ENCODE measurements around the gene EPHB2.

The EPHB2 gene

DNA sequence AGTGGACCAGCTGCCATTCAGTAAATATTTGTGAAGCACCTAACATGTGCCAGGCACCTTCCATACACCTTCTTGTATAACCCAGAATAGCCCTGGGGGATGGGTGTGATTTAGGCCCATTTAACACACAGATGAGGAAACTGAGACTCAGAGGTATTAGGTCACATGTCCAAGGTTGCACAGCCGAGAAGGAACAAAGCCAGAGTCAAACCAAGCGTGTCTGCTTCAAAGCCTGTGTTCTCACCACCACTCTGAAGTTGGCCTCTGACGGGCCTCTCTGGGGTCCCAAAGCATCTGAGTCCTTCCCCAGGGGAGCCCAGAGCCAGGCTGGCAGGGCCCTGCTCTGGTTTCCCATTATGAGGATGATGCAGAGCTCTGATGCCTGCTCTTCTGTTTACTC, 196.9 kb downstream of the EPHB2 start:
- no peak for DNase-seq (ENCODE audit: extremely low read depth in 1 of 2, low read depth in 1 of 2)

DNA sequence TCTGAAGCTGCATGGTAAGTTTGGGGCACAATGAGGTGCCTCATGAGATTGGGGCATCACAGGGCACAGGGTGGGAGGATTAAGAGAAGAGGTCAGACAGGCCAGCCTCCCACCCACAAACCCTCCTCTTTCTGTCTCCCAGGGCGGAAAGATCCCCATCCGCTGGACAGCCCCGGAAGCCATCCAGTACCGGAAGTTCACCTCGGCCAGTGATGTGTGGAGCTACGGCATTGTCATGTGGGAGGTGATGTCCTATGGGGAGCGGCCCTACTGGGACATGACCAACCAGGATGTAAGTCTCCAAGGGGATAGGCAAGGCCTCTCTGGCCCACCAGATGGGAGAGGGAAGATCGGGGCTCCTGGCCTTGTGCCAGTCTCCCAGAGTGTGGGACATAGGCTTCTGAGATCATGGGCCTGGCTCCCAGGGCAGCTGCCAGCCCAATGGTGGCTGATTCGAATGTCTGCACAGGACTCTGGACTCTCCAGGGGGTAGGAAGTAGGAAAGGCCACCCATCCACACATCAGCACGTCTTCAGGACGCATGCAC, 198.3 kb downstream of the EPHB2 start:
- DNase-seq (ENCODE audit: extremely low read depth in 1 of 2, low read depth in 1 of 2) = no peak

DNA sequence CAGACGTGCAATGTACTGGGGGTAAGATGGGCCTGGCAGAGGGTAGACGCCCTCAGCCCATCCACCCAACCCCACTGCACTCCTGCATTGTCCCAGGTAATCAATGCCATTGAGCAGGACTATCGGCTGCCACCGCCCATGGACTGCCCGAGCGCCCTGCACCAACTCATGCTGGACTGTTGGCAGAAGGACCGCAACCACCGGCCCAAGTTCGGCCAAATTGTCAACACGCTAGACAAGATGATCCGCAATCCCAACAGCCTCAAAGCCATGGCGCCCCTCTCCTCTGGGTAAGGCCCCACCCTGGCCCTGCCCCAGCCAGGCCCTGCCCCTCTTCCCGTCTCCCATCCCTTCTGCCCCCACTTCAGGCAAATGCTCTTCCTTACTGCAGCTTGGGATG, 199.6 kb downstream of the EPHB2 start:
- no peak for DNase-seq (ENCODE audit: extremely low read depth in 1 of 2, low read depth in 1 of 2)

DNA sequence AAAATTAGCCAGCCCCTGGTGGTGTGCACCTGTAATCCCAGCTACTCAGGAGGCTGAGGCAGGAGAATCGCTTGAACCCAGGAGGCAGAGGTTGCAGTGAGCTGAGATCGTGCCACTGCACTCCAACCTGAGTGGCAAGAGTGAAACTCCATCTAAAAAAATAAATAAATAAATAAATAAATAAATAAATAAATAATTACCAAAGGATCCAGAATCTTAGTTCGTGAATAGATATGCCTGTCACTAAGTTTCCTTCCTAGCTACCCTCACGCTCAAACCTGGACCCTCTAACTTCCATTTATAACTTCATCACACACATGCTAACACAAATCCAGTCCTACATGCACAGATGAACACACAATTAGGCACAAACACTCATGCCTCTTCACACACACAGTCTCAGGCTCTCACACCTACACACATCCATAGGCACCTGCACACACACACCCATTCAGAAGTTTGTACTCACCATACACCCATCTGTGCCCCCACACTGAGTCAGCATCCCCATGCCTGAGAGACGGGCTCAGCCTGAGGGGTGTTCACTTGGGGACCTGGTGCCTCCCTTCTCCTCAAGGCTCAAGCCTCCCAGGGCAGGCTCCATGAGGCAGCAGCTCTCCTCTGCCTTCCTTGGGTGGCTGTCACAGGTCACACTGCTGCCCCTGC, 200.5 kb downstream of the EPHB2 start:
- no peak for DNase-seq (ENCODE audit: extremely low read depth in 1 of 2, low read depth in 1 of 2)

DNA sequence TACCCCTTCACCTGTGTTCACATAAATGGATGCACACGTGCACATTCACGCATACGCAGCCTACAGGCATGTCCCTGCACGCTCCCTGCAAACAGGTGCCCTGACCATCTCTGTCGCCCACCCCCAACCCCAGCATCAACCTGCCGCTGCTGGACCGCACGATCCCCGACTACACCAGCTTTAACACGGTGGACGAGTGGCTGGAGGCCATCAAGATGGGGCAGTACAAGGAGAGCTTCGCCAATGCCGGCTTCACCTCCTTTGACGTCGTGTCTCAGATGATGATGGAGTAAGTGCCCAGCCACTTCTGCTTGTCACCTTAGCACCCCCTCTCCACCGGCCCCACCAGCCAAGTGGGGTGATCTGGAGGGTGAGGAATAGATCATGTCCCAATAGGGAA, 201.7 kb downstream of the EPHB2 start:
- DNase-seq (ENCODE audit: extremely low read depth in 1 of 2, low read depth in 1 of 2) = no peak

DNA sequence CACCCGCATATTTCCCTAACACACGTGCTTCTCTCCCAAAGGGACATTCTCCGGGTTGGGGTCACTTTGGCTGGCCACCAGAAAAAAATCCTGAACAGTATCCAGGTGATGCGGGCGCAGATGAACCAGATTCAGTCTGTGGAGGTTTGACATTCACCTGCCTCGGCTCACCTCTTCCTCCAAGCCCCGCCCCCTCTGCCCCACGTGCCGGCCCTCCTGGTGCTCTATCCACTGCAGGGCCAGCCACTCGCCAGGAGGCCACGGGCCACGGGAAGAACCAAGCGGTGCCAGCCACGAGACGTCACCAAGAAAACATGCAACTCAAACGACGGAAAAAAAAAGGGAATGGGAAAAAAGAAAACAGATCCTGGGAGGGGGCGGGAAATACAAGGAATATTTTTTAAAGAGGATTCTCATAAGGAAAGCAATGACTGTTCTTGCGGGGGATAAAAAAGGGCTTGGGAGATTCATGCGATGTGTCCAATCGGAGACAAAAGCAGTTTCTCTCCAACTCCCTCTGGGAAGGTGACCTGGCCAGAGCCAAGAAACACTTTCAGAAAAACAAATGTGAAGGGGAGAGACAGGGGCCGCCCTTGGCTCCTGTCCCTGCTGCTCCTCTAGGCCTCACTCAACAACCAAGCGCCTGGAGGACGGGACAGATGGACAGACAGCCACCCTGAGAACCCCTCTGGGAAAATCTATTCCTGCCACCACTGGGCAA, 202.9 kb downstream of the EPHB2 start:
- no peak for DNase-seq (ENCODE audit: extremely low read depth in 1 of 2, low read depth in 1 of 2)

DNA sequence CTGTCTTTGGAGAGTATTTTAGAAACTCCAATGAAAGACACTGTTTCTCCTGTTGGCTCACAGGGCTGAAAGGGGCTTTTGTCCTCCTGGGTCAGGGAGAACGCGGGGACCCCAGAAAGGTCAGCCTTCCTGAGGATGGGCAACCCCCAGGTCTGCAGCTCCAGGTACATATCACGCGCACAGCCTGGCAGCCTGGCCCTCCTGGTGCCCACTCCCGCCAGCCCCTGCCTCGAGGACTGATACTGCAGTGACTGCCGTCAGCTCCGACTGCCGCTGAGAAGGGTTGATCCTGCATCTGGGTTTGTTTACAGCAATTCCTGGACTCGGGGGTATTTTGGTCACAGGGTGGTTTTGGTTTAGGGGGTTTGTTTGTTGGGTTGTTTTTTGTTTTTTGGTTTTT, 203.5 kb downstream of the EPHB2 start:
- DNase-seq (ENCODE audit: extremely low read depth in 1 of 2, low read depth in 1 of 2) = no peak

DNA sequence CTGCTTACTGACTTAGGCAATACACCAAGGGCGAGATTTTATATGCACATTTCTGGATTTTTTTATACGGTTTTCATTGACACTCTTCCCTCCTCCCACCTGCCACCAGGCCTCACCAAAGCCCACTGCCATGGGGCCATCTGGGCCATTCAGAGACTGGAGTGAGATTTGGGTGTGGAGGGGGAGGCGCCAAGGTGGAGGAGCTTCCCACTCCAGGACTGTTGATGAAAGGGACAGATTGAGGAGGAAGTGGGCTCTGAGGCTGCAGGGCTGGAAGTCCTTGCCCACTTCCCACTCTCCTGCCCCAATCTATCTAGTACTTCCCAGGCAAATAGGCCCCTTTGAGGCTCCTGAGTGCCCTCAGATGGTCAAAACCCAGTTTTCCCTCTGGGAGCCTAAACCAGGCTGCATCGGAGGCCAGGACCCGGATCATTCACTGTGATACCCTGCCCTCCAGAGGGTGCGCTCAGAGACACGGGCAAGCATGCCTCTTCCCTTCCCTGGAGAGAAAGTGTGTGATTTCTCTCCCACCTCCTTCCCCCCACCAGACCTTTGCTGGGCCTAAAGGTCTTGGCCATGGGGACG, 204.1 kb downstream of the EPHB2 start:
- DNase-seq (ENCODE audit: extremely low read depth in 1 of 2, low read depth in 1 of 2) = no peak

DNA sequence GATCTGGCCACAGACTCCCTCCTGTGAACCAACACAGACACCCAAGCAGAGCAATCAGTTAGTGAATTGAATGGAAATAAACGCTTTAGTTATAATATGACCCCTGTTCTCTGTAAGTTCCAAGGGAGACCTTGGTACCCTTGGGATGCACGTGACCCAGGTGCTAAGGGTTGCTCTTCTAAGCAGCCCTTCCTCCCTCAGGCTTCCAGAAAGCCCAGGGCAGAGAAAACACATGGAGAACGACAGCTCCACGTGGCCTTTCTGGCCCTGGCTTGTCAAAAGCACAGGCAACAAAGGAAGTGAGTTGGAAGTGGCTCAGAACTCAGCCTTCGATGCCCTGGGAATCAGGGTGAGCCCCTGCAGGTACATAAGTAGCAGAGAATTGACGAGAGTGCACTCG, 204.6 kb downstream of the EPHB2 start:
- DNase-seq (ENCODE audit: extremely low read depth in 1 of 2, low read depth in 1 of 2) = no peak

DNA sequence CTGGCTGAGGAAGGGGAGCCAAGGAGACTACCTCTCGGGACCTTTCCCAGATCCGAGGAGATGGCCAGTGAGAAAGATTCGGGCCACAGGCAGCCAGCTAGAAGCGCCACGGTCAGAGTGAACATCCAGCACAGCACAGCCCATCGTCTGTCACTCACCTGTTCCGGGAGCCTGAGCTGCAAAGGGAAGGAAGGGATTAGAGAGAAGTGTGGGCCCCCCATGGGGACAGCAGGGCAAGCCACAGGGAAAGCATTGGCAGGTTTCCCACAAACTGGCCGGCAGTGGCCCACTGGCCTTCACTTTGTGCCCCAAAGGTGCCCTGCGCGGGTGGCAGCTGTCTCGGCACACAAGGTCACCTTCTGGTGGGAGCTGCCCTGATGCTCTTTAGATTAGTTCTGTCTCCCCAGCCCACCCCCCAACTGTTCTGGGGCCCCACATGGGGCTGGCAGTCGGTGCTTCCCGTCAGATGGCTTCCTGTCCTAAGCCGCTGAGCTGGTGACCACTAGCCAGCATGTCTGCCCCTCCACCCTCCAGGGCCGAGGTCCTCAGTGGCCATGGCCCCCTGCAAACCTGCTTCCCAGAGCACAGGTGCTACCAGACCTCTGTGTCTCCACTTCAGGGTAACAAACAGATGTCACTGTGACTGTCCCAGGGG, 205.3 kb downstream of the EPHB2 start:
- no peak for DNase-seq (ENCODE audit: extremely low read depth in 1 of 2, low read depth in 1 of 2)

DNA sequence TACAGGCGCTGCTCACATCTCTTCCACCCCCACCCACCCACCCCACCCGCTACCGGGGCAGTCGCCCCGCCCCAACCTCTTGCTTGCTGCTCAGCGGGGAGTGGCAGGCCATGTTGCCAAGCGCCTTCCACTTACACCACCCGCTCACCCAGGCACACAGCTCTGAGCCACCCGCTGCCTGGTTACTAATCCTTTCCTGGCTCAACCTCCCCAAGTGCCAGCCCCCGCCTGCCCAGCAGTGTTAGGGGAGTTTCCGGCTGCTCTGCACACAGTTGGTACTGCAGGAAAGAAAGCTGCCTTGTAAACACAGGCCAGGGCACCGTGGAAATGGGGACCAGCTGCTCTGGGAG, 205.8 kb downstream of the EPHB2 start:
- no peak for DNase-seq (ENCODE audit: extremely low read depth in 1 of 2, low read depth in 1 of 2)

DNA sequence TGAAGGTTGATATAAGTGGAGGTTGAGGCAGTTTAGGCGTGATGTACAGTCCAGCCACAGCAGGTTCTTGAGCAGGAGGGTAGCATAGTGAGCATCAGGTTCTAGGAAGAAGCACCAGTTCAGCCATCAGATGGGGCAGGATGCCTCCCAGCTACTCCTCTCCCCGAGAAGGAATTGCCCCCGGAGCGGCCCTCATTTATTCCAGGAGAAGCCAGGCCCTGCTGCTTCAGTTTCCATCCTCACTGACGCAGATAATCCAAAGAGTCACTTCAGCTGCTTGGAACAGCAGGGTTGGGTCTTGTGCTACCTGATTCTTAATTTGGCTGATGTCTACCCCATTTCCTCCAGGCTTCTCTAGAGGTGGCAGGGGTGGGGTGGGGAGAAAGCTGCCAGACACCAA, 207.3 kb downstream of the EPHB2 start:
- no peak for DNase-seq (ENCODE audit: extremely low read depth in 1 of 2, low read depth in 1 of 2)

DNA sequence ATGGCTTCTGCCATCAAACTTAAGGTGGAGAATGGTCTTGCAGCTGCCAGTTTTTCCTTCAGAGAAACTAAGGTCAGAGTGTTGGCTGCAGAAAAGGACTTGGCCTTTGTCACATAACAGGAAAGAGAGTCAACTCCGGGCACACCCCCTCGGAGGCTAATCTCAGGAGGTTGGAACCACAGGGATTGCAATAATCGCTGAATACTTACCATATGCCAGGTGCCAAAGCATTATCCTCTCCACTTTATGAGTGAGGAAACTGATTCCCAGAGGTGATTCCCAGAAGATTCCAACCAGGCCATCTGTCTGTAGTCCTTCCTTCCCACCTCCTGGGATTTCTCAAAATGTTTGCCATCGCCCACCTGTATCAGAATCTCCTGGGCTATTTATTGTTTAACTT, 208.0 kb downstream of the EPHB2 start:
- no peak for DNase-seq (ENCODE audit: extremely low read depth in 1 of 2, low read depth in 1 of 2)

DNA sequence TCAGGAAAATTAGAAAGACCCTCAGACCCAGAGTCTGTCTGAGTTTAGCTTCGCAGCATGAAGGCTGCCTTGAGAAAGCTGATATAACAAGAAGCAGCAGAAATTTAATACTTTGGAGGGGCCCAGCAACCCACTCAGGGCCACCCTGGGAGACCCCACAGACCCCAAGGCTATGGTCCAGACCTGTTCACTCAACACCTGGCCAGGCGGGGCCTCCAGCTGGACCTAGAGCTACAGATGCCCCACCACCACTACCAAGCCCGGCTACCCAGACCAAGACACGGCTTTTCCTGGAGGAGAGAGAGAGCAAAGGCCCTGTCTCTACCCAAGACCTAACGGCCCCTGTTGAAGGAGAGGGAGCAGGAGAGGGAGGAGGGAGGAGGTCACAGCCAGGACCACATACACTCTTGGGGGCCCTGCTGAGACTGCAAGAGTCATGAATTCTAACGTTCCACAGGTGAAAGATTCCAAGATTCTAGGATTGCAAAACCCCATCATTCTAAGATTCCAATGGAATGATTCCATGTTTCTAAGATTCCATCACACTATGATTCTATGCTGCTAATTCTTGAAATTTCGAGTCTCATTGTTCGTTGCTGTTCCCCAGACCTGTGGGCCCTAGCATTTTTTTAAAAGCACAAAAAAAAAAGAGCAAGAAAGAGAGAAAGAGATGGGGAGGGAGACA, 208.8 kb downstream of the EPHB2 start:
- no peak for DNase-seq (ENCODE audit: extremely low read depth in 1 of 2, low read depth in 1 of 2)

DNA sequence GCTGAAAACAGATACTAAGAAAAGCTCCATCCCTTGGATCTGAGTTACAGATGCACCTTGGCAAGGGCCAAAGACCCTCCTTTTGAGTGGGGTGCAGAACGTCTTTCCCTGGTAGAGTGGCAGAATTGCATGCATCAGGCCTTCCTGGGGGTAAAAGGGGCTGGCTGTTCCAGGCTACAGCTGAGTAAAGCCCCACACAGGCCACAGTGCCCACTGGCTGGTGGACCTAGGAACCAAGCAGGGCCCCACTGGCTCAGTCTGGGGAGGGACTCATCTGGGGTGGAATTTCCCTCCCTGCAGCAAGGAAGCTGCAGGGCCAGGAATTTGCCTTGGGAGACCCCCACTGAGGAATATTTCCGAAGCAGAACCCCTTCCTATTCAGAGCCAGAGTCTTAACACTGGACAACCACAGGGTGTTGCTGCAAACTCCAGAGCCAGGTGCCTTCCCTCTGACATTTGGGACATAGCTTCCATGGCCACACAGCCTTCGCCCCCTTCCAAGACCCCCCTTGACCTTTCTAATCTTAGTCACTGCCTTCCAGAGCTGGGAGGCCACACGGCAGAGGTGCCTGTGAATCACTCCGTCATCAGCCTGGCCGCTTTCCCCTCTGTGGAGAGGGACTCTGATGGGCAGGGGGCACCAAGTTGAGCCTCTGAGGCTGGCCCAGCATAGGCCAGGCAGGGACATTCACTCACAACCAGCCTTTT, 209.5 kb downstream of the EPHB2 start:
- no peak for DNase-seq (ENCODE audit: extremely low read depth in 1 of 2, low read depth in 1 of 2)

DNA sequence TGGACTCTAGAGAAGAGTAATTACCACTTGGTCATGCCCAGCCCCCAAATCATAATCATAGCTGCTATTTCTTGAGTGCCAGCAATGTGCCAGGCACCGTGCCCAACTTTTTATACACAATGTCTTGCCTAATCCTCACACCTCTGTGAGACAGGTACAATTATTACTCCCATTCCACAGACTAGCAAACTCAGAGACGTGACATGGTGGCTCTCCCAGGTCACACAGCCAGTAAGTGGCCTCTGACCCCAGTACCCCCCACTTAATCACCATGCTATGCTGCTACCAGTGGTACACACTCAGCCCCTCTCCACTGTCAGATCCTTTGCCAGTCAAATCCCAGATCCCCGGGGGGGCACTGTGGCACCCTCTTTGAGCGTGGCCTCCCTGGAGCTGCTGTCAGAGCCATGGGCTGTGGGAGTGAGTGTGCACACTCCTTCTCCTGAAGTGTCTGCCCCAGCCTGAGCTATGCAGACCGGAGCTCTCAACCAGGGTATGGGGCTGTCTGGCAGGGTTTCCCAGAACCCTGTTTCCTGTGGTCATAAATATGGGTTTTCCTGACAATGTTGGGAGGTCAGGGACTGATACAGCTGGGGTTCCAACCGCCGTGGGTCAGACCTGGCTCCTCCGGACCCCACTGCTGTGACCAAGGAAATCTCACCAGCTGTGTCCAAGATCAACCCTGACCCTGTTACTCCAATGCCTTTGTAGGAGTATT, 210.3 kb downstream of the EPHB2 start:
- no peak for DNase-seq (ENCODE audit: extremely low read depth in 1 of 2, low read depth in 1 of 2)

DNA sequence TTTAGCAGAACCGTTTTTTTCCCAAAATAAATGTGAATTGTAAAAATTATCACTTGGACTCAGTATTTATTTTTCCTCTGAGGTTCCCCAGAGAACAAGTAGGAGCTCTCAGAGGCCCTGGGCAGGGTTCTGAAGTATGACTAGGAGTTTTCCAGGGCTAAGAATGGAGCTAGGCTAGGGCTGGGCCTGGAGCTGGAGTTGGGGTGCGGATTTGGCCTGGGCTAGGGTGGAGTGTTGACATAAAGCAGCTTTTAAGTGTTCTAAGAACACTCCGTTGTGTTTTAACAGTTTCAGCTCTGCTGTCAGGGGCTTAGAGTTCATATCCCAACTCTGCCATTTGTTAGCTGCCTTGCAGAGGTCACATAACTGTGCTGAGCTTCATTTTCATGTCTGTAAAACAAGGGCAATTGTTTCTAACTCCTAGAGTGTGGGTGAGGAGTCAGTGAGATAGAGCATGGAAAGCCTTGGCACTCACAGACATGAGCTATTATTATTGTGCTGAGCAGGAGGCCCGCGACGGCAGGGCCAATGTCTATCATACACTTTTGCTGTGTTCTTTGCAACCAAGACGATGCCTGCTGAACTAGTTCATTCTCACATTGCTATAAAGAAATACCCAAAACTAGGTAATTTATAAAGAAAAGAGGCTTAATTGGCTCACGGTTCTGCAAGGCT, 210.9 kb downstream of the EPHB2 start:
- no peak for DNase-seq (ENCODE audit: extremely low read depth in 1 of 2, low read depth in 1 of 2)

DNA sequence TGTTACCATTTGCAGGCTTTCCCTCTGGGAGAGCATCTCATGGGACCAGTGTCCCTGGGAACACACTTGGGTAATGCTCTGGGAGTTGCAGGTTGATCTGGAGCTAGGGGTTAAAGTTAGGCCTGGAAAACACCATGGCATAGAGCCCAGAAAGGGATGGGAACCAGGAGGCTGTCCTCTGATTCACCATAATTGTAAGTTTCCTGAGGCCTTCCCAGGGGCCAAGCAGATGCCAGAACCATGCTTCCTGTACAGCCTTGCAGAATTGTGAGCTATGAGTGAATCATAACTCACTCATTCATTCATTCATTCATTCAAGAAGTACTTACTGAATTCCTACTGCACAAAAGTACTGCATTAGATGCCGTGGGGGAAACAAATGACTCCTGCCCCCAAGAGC, 212.0 kb downstream of the EPHB2 start:
- DNase-seq (ENCODE audit: extremely low read depth in 1 of 2, low read depth in 1 of 2) = no peak

DNA sequence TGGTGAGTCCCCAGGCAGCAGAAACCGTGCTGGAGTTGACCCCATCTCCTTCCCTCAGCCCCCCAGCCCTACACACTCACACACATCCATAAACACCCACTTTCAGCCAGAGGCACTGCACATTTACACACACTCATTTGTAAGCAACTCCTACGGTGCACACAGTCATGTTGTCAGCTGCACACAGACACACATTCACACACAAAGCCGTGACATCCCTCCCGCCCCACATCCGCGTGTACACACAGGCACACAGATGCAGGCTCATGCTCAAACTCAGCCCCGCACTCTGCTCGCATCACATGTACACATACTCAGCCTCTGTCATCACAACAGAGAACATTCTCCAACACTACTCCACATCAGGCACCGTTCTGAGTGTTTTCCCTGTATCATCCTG, 214.5 kb downstream of the EPHB2 start:
- no peak for DNase-seq (ENCODE audit: extremely low read depth in 1 of 2, low read depth in 1 of 2)

Data from stimulated activated CD8-positive, alpha-beta memory T cell treated with anti-CD3 and anti-CD28 coated beads, Interleukin-7, amount 100 ng/mL, for 48 hours (primary cell).